GM19099 (cell line): Measurements from ENCODE around the gene UBL3.

ENCODE experiments used
- POLR2A ChIP-seq: IDR thresholded peaks from 3 replicates; pipeline ENCODE4 v1.6.1; 2011; ENCODE audit warnings: low read depth; ENCODE audit not compliant: insufficient read length; ENCODE audit errors: extremely low read depth

The UBL3 gene

GRCh38 chr13:29846475-29847256, 3.8 kb downstream of the UBL3 start:
- TF ChIP-seq POLR2A: no peak

- TF ChIP-seq POLR2A: no peak
These were observed 4.9 kb downstream of the UBL3 start for GRCh38 chr13:29845440-29846056.

- no peak for TF ChIP-seq POLR2A
These were observed 6.0 kb downstream of the UBL3 start for GRCh38 chr13:29844441-29844840.

DNA sequence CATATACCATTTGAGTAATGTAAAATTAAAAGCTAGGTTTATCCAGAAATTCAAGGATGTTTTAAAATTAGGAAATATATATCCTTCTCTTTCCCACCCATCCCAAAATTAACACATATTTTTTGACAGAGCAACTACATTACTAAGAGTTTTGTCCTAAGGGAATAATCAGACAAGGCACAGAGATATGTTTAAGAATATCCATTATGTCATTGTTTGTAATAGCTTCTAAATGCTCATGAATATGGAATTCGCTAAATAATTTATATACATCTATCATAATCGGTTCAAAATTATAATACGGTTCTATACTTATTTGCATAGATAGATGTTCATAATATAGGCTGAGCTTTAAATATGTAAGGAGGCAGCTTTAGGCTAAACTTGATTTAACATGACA, 9.8 kb downstream of the UBL3 start:
- no peak for TF ChIP-seq POLR2A

DNA sequence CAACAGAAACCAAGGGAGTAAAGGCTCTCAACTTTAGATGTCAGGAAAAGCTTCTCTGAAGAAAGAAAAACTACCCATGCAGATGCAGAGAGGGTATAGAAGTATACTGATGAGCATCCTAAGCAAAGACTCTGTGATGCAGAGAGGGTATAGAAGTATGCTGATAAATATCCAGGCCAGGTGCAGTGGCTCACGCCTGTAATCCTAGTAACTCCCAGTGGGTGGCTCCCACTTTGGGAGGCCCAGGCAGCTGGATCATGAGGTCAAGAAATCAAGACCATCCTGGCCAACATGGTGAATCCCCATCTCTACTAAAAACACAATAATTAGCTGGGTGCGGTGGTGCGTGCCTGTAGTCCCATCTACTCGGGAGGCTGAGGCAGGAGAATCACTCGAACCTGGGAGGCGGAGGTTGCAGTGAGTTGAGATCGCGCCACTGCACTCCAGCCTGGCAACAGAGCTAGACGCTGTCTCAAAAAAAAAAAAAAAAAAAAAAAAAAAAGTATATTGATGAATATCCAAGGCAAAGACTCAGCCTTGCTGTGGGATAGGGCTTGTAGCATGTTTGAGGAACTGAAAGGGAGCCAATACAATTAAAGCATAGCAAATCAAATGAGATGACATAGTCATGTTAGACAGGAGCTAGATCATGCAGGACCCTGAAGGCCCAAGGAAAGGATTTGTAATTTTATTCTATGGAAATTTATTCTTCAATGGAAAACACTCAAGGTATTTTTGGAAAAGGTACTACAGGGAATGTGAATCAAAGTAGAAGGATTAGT, 14.9 kb downstream of the UBL3 start:
- TF ChIP-seq POLR2A: no peak

- no peak for TF ChIP-seq POLR2A
These were observed 17.6 kb downstream of the UBL3 start for GRCh38 chr13:29832761-29833298.

GRCh38 chr13:29830000-29830399, 20.4 kb downstream of the UBL3 start:
- TF ChIP-seq POLR2A: no peak

- TF ChIP-seq POLR2A: no peak
These were observed 31.3 kb downstream of the UBL3 start for GRCh38 chr13:29819143-29819542.

DNA sequence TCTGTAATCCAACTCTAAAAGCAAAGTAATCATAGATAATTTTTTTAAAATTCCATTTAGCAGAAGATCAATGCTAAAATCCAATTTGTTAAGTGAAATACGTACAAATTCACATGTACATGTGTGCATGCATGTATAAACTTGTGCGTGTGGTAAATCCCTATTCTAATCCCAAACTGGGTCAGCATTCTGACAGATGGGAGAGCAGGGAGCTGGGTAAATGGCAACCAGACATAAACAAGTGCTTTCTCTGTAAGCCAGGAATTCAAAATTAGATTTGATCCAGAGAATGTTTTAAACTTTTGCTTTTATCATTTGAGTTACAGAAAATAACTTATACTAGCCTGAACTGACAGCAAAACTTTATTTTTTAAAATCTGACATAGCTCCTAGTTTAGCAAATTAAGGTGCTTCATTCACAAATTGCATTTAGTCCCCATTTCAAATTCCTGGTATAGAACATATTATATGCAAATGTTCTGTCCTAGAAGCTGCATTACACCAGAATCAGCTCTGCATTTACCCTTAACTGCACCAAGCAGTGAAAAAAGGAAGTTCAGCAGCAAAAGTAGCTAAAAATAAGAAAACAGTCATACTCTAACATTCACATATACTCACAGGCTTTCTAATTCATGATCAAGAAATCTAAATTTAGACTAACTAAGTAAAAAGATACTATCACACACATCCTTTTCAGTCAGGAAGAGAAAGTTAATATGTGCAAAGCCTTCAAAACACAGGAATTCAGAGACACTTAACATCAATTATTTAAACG, 32.6 kb downstream of the UBL3 start:
- no peak for TF ChIP-seq POLR2A

- TF ChIP-seq POLR2A: no peak
These were observed 33.7 kb downstream of the UBL3 start for GRCh38 chr13:29816715-29817114.

DNA sequence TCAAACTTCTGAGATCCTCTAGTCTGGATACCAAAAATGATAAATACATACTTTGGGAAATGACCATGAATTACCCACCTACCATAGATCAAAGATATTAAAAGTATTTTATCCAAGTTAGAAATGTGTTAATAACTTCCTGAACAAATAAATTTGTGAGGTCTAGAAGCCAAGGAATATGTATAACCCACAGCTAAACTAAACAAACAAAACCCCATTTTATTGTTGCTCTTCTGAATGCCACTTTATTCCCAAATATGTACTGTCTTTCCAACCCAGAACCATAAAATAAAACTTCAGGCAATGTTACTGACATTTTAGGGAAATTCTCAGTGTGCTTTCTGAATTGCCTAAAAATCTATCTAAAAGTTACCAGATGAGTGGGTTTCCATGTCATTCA, 35.1 kb downstream of the UBL3 start:
- no peak for TF ChIP-seq POLR2A

DNA sequence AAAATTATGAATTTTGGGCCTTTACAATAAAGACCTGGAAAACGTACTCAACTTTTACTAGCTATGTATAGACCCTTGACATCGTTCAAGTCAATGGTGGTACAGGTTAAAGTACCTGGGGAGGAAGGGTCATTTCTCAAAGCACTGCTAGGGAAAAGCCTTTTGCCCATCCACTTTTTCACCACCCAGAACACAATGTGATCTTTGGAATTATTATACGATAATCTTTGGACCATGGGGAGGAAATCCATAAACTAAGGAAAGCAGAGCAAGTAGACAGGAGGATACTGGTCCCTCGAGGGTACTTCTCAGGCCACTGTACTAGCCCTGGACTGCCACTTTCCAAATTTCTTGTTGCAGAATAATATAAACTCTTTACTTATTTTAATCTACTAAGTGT, 39.5 kb downstream of the UBL3 start:
- no peak for TF ChIP-seq POLR2A

DNA sequence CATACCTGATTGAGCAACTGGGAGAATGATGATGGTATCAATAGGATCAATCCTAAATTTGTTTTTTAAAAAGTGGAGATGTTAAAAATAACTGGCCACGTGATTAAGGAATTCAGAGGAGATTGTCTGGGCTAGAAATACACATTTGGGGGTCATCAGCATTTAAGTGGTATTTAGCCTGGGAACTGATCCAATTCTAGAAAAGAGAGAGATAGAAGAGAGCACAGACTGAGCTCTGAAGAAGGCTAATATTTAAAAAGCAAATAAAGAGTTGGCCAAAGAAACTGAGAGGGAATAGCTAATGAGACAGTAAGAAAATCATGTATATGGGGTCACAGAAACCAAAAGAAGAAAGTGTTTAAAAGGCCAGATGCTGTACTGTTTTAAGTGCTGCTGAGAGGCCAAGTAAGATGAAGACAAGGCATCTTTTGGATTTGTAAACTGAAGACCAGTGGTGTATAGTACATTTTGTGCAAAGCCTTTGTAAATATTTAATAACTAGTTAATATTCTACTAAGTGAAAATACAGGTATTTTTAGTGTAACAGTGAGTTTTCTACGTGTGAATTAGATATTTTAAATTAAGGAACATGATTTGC, 40.2 kb downstream of the UBL3 start:
- TF ChIP-seq POLR2A: no peak

GRCh38 chr13:29808264-29808663, 42.2 kb downstream of the UBL3 start:
- TF ChIP-seq POLR2A: no peak

- no peak for TF ChIP-seq POLR2A
These were observed 44.1 kb downstream of the UBL3 start for GRCh38 chr13:29805994-29806979.
